HCT116 (cell line): ENCODE data around the gene MRPL33. TPM values are rescaled to one million over a fixed set of nuclear protein-coding genes. Genes with fewer than 3 reads are reported as not detected.

ENCODE experiments used
- ATAC-seq: fragments of 200-7000 bp; cut with Tn5 transposase; 2 replicates; pipeline ENCODE4 v1.9.1; 2020; ENCODE audit warnings: mild to moderate bottlenecking, moderate library complexity
- BruUV-seq: library from RNA; stranded (reverse); fragments of 400-500 nt; replicated peaks from 2 replicates; lab custom pipeline; 2021; lab: Mats Ljungman, UMichigan
- CTCF ChIA-PET: fragments of 300-600 bp; sonication (Branson Sonifier 250); formaldehyde crosslinking; loops from one replicate; lab custom pipeline; 2021; ENCODE audit warnings: antibody characterized with exemption; lab: Charles Lee
- POLR2A ChIA-PET: fragments of 300-600, 350-600 bp; sonication (Branson Sonifier 250); formaldehyde crosslinking; loops from one replicate; lab custom pipeline; 2021; ENCODE audit warnings: antibody characterized with exemption; lab: Charles Lee
- RAD21 ChIA-PET, 2 experiments: fragments of 300-600 bp; sonication (Branson Sonifier 250); formaldehyde crosslinking; loops; one replicate each; lab custom pipeline; 2023; ENCODE audit warnings: low total read pairs in 2 of 2; ENCODE audit not compliant: uncharacterized antibody in 2 of 2, unreplicated experiment in 2 of 2, low non-redundant PET in 1 of 2; lab: Charles Lee
- DNase-seq: peaks from one replicate; pipeline ENCODE4 v3.0.0-alpha.2; 2010; ENCODE audit warnings: low read depth, low spot score
- H2AFZ ChIP-seq: fragments of 200-600 bp; shearing (Covaris generic), sonication (generic); 2 replicates; pipeline ENCODE4 v1.6.1; 2017; ENCODE audit warnings: low read depth, mixed run types, mixed read lengths, antibody characterized with exemption, low read length; ENCODE audit not compliant: poor library complexity, severe bottlenecking
- H3K27ac ChIP-seq: 2 replicates; pipeline ENCODE4 v1.5.1; 2012; ENCODE audit warnings: low read depth, low read length
- H3K27me3 ChIP-seq: fragments of 200-600 bp; sonication (generic); 2 replicates; pipeline ENCODE4 v1.6.1; 2016; ENCODE audit warnings: mixed run types, low read length, mixed read lengths; ENCODE audit not compliant: insufficient read depth
- H3K36me3 ChIP-seq, 2 experiments: fragments of 200-500 bp in 1 of 2; fragments of 200-600 bp in 1 of 2; sonication (Bioruptor generic) in 1 of 2; sonication (generic) in 1 of 2; 2 replicates each; pipeline versions ENCODE4 v1.5.1 to v1.6.1; 2014 to 2016; ENCODE audit warnings: low read length in 2 of 2, inconsistent platforms in 1 of 2, mixed read lengths in 1 of 2, mixed run types in 1 of 2; ENCODE audit not compliant: insufficient read depth in 2 of 2, control insufficient read depth in 1 of 2
- H3K4me1 ChIP-seq, 2 experiments: fragments of 200-600 bp in 1 of 2; sonication (generic) in 1 of 2; 2 replicates each; pipeline versions ENCODE4 v1.5.1 to v1.6.1; 2012 to 2017; ENCODE audit warnings: low read length in 2 of 2, inconsistent platforms in 1 of 2, mild to moderate bottlenecking in 1 of 2, mixed read lengths in 1 of 2, mixed run types in 1 of 2, moderate library complexity in 1 of 2; ENCODE audit not compliant: insufficient read depth in 2 of 2, control insufficient read depth in 1 of 2
- H3K4me2 ChIP-seq: fragments of 200-600 bp; sonication (generic); 2 replicates; pipeline ENCODE4 v1.6.1; 2017; ENCODE audit warnings: mixed run types, low read length, mixed read lengths
- H3K4me3 ChIP-seq, 2 experiments: fragments of 200-600 bp in 1 of 2; sonication (generic) in 1 of 2; replicated peaks in 1 of 2; 2 replicates each; pipeline ENCODE4 v1.5.1; 2011 to 2016; ENCODE audit warnings: low read length in 2 of 2, control low read depth in 1 of 2, low read depth in 1 of 2, mild to moderate bottlenecking in 1 of 2, mixed read lengths in 1 of 2, mixed run types in 1 of 2
- H3K79me2 ChIP-seq: fragments of 200-600 bp; sonication (generic); 2 replicates; pipeline ENCODE4 v1.6.1; 2017; ENCODE audit warnings: mild to moderate bottlenecking, mixed run types, low read length, moderate library complexity, mixed read lengths; ENCODE audit not compliant: insufficient read depth
- H3K9ac ChIP-seq: fragments of 200-600 bp; sonication (generic); 2 replicates; pipeline ENCODE4 v1.6.1; 2016; ENCODE audit warnings: low read length, mixed read lengths
- H3K9me2 ChIP-seq: fragments of 200-600 bp; sonication (generic), shearing (Covaris generic); 2 replicates; pipeline ENCODE4 v1.6.1; 2017; ENCODE audit warnings: mixed run types, mild to moderate bottlenecking, moderate library complexity; ENCODE audit not compliant: insufficient read depth
- H3K9me3 ChIP-seq, 2 experiments: fragments of 200-500 bp in 1 of 2; fragments of 200-600 bp in 1 of 2; sonication (Bioruptor generic) in 1 of 2; sonication (generic) in 1 of 2; 2 replicates each; pipeline ENCODE4 v1.6.1; 2014 to 2017; ENCODE audit warnings: low read length in 2 of 2, mixed read lengths in 2 of 2, inconsistent platforms in 1 of 2, low read depth in 1 of 2, mild to moderate bottlenecking in 1 of 2, mixed run types in 1 of 2, moderate library complexity in 1 of 2; ENCODE audit not compliant: control insufficient read depth in 1 of 2, insufficient read depth in 1 of 2
- H4K20me1 ChIP-seq: fragments of 200-600 bp; sonication (generic), shearing (Covaris generic); 2 replicates; pipeline ENCODE4 v1.6.1; 2017; ENCODE audit warnings: mixed run types, mild to moderate bottlenecking, moderate library complexity; ENCODE audit not compliant: insufficient read depth
- CBX3 ChIP-seq: IDR thresholded peaks from 2 replicates; pipeline ENCODE4 v1.6.1; 2012; ENCODE audit warnings: low read depth
- CEBPB ChIP-seq: IDR thresholded peaks from 2 replicates; pipeline ENCODE4 v1.6.1; 2012; ENCODE audit warnings: low read depth
- CTCF ChIP-seq, 3 experiments: fragments of 200-600 bp in 1 of 3; sonication (generic) in 1 of 3; IDR thresholded peaks in 2 of 3; conservative IDR thresholded peaks in 1 of 3; 2 replicates each; pipeline ENCODE4 v1.5.1; 2012 to 2017; ENCODE audit warnings: low read depth in 2 of 3, low read length in 2 of 3, antibody characterized with exemption in 1 of 3, borderline replicate concordance in 1 of 3, control low read depth in 1 of 3, mild to moderate bottlenecking in 1 of 3, mixed read lengths in 1 of 3, mixed run types in 1 of 3, moderate library complexity in 1 of 3; ENCODE audit not compliant: insufficient read depth in 1 of 3
- EGR1 ChIP-seq: IDR thresholded peaks from 2 replicates; pipeline ENCODE4 v1.6.1; 2012; ENCODE audit warnings: low read depth
- ELF1 ChIP-seq: IDR thresholded peaks from 2 replicates; pipeline ENCODE4 v1.6.1; 2012; ENCODE audit warnings: low read depth, borderline replicate concordance
- EZH2phosphoT487 ChIP-seq: fragments of 200-600 bp; IDR thresholded peaks from 2 replicates; pipeline ENCODE4 v1.6.1; 2018; ENCODE audit warnings: antibody characterized with exemption, borderline replicate concordance
- FOSL1 ChIP-seq: IDR thresholded peaks from 2 replicates; pipeline ENCODE4 v1.6.1; 2012; ENCODE audit warnings: low read depth
- MAX ChIP-seq: IDR thresholded peaks from 2 replicates; pipeline ENCODE4 v1.6.1; 2012
- POLR2A ChIP-seq: IDR thresholded peaks from 2 replicates; pipeline ENCODE4 v1.7.0; 2011; ENCODE audit warnings: borderline replicate concordance; ENCODE audit not compliant: insufficient read depth, insufficient read length; ENCODE audit errors: extremely low read depth
- RAD21 ChIP-seq: IDR thresholded peaks from 2 replicates; pipeline ENCODE4 v1.6.1; 2012; ENCODE audit warnings: low read depth, mild to moderate bottlenecking
- SIN3A ChIP-seq: IDR thresholded peaks from 2 replicates; pipeline ENCODE4 v1.6.1; 2012; ENCODE audit warnings: low read depth
- SP1 ChIP-seq: IDR thresholded peaks from 2 replicates; pipeline ENCODE4 v1.6.1; 2012; ENCODE audit warnings: low read depth
- SRF ChIP-seq: IDR thresholded peaks from 2 replicates; pipeline ENCODE4 v1.6.1; 2012; ENCODE audit warnings: low read depth
- YY1 ChIP-seq: IDR thresholded peaks from 2 replicates; pipeline ENCODE4 v1.6.1; 2011; ENCODE audit warnings: low read length, low read depth, moderate library complexity, mild to moderate bottlenecking; ENCODE audit not compliant: insufficient replicate concordance; ENCODE audit errors: extremely low read depth
- ZBTB33 ChIP-seq: IDR thresholded peaks from 2 replicates; pipeline ENCODE4 v1.6.1; 2011; ENCODE audit warnings: mild to moderate bottlenecking, low read length, moderate library complexity; ENCODE audit not compliant: insufficient replicate concordance; ENCODE audit errors: extremely low read depth
- ZFX ChIP-seq: fragments of 450-650 bp; IDR thresholded peaks from 2 replicates; pipeline ENCODE4 v1.6.1; 2017
- ZNF274 ChIP-seq: fragments of 200-500 bp; sonication (Bioruptor generic); IDR thresholded peaks from 2 replicates; pipeline ENCODE4 v1.6.1; 2014; ENCODE audit warnings: mild to moderate bottlenecking, low read depth, low read length, inconsistent platforms
- intact Hi-C: fragments of 100-400 bp; cut with micrococcal nuclease; formaldehyde crosslinking; loops from 2 replicates; pipeline ENCODE4 v1.10.0; 2022
- total RNA-seq: library from RNA; stranded (reverse); gene quantifications from one replicate; pipeline ENCODE4 v1.2.1, GENCODE V29; 2021; ENCODE audit not compliant: unreplicated experiment

The MRPL33 gene
- total RNA-seq, 1 experiment from 2014 or later = 66.3 TPM

GRCh38 chr2:27823569-27823968 is 52.0 kb downstream of the MRPL33 start:
- no peak overlapping the region for H3K27ac ChIP-seq
- no peak overlapping the region for H3K4me2 ChIP-seq
- H3K36me3 ChIP-seq = no peaks in the 10 kb centered on the region
- ChIA-PET POLR2A (no interaction called here), RAD21 (no interaction called here), CTCF (no interaction called here)
- no peaks in the 10 kb centered on the region for H3K9me2 ChIP-seq
- DNase-seq = no peak
- H3K79me2 ChIP-seq = no peaks in the 10 kb centered on the region
- no peaks in the 10 kb centered on the region for H3K27me3 ChIP-seq
- ATAC-seq = no peak
- TF ChIP-seq EGR1 = no peak
- TF ChIP-seq CEBPB = no peak
- no peak for TF ChIP-seq YY1
- no peak for TF ChIP-seq MAX
- no peak for TF ChIP-seq ELF1
- no peak for TF ChIP-seq SIN3A
- TF ChIP-seq ZFX = no peak
- no peak for TF ChIP-seq ZBTB33
- no peak for TF ChIP-seq SRF
- no peak for TF ChIP-seq CBX3
- TF ChIP-seq EZH2phosphoT487 = no peak
- TF ChIP-seq FOSL1 = no peak
- TF ChIP-seq POLR2A = no peak
- TF ChIP-seq CTCF (IDR thresholded peaks at IDR 0.05 in 2 of 3, conservative IDR thresholded peaks at IDR 0.05 in 1 of 3; ENCODE audit: borderline replicate concordance in 1 of 3, insufficient read depth in 1 of 3, low read depth in 2 of 3, low read length in 2 of 3) = no peak
- no peak for TF ChIP-seq ZNF274
- no peak for TF ChIP-seq SP1
- TF ChIP-seq RAD21 = no peak
- H3K4me3 ChIP-seq = no peak overlapping the region
- H3K9me3 ChIP-seq = peaks cover 0 to 6% of the 10 kb centered on the region in 2 experiments; a peak in 1 of 4 replicates
- no peak overlapping the region for H2AFZ ChIP-seq
- BruUV-seq = no TSS peak
- no peaks in the 10 kb centered on the region for H3K4me1 ChIP-seq
- intact Hi-C loops = no loop called here
- H4K20me1 ChIP-seq = no peaks in the 10 kb centered on the region
- H3K9ac ChIP-seq = no peak overlapping the region
